Measurements from ENCODE around the gene TOPORS.
A peak's percentile ranks its signal among the peaks of the same experiment; 100 is the strongest.
"Not testable (repeated sequence)": the region's sequence is repeated elsewhere in the genome, so short reads cannot be mapped to it uniquely, and the experiment has no call there.

Gene TOPORS

DNA sequence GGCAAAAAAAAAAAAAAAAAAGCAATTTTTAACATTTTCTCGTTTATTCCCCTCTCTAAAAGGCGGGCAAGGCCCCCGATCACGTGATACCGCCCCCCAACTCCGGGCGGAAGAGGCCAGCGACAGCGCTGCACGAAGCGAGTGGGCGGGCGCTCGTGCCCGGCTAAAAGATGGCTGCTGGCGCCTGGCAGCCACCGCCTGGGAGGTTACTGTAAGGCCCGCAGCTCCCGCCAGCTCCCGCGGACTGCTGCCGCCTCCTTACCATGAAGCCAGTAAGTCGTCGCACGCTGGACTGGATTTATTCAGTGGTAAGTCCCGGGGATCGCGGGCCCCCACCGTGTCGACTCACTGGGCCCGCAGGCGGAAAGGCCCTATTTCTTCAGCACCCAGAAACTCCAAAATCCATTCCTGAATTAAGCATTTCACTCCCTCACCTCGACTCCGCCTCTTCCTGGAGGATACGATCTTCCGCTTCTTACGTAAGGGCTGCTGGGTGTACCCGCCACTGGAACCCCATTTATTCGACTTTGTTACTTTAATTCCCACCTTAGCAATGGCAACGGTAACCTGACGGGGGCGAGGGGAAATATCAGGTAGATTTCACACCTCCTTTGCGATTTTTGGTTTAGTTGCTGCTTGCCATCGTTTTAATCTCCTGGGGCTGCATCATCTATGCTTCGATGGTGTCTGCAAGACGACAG is at the start of gene TOPORS, which contains the start of gene SMIM27:
TOPORS (minus strand) TSS at position 415 of the 701 bp plus-strand sequence; CDS start at position 265, 150 bp downstream.
SMIM27 (plus strand) TSS at position 156 of the 701 bp plus-strand sequence; CDS start at position 264, 108 bp downstream.
- peak; percentile 75 to 86 for DNase-seq

DNA sequence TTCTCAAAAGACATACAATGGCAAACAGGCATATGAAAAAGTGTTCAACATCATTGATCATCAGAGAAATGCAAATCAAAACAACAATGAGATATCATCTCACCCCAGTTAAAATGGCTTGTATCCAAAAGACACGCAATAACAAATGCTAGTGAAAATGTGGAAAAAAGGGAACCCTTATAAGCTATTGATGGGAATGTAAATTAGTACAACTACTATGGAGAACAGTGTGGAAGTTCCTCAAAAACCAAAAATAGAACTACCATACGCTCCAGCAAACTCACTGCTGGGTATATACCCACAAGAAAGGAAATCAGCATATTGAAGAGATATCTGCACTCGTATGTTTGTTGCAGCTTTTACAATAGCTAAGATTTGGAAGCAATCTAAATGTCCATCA is 46.6 kb upstream of the TOPORS start:
- not testable (repeated sequence) for DNase-seq

DNA sequence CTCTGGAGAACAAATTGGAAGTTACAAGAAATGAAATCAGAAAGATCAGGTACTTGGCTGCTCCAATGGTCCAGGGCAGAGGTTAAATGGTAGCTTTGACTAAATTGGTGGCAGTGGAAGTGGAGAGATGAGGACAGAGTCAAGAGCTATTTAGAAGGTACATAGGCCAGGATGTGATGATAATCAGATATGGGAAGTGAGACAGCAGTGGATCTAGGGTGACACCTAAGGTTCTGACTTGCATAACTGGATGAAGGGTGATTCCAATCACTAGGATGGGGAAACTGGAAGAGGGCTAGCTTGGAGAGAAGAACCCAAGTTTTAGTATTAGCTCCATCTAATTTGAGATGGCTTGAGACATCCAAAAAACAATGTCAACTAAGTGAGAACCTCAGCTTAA is 44.5 kb upstream of the TOPORS start:
- no peak for DNase-seq

DNA sequence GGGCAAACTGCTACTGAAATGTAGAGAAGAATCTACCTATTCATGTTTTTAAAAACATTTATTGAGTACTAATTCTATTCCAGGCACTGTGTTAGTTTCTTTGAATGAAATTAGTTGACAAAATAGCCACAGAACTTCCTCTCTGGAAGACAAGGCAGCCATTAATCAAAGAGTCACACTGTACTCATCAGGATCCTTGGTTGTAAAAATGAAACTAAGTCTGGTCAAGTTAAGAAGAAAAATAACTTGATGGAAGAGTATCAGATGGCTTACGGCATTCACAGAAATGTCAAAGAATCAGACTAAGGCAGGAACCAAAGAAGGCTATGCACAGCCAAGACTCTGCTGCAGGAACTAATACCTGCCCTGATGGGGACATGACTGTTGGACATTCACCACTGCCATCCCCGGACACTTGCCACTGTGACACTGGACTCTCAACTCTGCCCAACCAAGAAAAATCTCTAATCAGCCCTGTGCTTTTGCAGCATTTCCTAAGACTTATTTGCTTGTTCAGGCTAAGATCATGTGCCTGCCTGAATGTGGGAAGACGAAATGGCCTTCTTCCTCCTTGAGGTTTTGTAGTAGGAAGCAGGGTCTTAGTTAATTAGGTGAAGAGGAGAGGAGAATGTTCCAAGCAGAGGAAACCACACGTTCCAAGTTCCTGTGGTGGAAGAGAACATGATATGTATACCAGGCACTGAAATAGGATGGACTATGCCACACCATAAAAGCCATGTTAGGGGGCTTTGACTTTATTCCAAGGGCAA is 43.9 kb upstream of the TOPORS start:
- no peak for DNase-seq

DNA sequence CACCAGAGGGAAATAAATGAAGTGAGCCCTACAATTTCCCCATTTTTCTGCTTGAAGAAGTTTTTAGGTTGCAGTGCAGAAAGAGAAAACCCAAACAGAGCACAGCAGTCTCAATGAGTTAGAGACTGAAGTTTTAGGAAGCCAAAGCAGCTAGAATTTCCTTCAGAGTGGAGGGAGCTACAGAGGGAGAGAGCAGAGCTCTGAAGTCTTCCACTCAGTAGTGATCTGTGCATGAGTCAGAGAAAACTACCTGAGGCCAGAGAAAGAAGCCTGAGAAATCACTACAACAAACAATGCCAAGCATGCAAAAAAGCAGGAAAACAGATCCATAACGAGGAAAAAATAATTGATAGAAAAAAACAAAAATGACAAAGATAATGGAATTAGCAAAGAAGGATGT is 38.5 kb upstream of the TOPORS start:
- DNase-seq, result no peak

DNA sequence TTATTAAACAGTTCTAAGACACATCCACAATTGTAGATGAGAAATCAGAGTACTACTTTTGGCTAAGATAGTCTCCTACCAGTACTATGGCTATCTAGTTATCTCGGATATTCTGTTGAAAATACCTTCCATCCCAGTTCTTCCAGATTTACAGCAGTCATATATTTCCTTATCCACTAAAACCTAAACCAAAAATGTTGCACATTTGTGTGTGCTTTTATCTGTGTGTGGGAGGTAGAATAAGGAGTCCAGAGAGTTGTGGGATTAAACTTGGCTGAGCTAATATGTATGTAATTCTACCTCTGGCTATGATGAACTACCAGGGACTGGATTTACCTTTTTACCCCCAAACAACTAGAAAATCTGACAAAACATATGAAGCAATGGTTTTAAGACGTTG is 38.1 kb upstream of the TOPORS start:
- DNase-seq, result no peak

DNA sequence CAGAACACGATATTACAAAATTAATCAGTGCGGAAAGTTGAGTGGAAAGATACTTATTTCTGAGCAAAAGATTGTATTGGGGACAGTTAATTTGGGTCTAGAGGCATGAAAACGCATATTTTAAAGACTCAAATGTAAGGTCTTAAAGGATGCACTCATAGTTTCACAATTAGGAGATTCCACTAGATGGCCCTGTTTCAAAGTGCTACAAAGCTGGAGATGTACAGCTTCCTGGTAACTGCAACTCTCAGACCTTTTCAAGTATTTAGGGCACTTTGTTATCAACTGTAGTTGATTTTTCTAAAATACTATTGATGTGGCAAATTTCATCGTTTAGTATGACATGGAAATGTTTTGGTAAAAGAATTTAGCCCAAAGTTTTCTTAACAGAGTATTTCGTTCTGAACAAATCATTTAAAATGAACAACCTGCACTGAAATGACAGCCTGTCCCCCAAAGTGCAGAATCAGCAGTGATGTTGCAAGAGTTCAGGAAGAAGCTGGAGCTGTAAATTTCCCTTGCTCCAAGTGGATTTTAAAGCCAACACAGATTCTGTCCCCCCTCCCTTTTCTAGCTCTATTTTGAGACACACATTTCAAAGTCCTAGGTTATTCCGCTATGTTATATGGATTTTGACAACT is 36.8 kb upstream of the TOPORS start:
- peak in 1 of 2 experiments; percentile 52 for DNase-seq

DNA sequence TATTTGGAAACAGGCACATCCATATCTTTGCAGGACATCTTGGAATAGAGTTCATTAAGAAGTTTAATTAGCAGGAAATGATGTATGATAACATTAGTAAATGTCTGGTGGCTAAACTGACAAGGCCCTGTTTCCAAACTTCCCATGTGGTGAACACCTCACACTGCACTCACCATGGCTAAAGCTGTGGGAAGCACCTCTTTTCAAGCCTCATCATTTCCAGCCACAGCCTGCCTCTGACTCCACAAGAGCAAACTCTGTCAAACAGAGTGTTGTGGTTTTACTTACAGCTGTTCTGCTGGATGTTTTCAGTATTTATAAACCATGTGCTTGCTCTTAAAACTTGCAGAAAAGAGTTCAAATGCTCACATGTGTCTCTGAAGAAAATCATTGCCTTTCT is 35.5 kb upstream of the TOPORS start:
- no peak for DNase-seq

DNA sequence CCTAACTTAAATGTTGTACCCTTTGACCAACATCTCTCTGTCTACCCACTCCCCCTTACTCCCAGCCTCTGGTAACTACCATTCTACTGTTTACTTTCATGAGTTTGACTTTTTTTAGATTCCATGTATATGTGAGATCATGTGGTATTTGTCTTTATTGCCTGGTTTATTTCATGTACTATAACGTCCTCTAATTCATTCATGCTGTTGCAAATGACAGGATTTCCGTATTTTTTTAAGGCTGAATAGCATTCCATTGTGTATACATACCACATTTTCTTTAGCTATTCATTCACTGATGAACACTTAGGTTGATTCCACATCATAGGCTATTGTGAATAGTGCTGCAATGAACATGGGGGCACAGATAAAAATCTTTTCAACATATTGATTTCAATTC is 32.4 kb upstream of the TOPORS start:
- DNase-seq, result no peak

DNA sequence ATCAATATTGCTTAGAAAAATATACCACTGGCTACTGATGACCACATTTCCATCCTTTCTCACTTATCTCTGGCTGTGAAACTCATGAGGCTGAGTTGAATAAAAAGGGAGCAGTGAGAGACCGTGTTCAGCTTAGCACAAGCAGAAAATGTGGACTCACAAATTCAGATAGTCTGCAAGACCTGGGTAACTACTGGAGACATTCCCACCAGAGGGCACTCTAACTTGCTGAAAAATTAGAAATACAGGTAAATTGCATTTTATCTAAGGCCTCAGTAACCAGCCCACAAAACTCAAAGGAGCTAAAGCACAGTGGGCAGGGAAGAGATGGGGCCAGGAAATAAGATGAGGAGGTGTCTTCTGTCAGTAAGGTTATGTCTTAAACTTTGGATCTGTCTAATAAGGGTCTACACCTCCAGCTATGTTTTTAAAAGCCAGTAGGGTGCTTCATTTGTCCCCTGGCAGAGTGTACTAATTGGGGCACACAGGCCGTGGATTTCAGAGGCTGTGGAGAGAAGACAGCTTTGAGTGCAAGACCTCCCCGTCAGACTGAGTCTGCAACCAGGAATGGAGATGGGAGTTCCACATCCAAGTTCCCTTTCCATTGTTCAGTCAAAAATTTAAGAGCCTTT is 29.2 kb upstream of the TOPORS start:
- peak; percentile 48 to 67 for DNase-seq

DNA sequence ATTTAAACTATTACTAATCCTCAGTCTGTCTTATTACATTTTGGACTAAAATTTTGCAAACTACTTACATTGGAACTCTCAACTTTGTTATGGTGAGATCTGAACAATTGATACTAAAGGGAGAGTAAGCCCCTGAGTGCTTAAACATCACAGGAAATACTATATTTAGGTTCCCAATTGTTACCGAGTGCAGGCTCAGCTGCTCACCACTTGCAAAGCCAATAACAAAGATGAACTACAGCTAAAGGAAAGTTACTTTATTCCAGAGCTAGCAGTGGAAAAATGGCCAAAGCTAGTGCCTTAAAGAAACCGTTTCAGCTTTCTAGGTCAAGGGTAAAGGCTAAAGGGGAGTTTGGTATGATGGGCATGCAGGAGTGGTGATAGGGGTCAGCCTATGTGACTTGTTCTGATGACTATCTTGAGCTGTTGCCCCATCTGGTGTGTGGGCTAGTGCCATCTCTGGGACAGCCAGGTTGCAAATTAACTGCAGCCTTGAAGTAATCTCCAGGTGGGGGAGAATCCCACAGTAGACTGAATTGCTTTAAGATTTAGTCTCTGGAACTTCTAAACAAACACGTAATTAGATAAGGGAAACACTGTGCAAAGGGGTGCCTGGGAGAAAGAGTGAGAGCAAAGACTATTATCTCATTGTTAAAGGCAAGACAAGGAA is 28.4 kb upstream of the TOPORS start:
- DNase-seq, result peak in 1 of 2 experiments; percentile 8

DNA sequence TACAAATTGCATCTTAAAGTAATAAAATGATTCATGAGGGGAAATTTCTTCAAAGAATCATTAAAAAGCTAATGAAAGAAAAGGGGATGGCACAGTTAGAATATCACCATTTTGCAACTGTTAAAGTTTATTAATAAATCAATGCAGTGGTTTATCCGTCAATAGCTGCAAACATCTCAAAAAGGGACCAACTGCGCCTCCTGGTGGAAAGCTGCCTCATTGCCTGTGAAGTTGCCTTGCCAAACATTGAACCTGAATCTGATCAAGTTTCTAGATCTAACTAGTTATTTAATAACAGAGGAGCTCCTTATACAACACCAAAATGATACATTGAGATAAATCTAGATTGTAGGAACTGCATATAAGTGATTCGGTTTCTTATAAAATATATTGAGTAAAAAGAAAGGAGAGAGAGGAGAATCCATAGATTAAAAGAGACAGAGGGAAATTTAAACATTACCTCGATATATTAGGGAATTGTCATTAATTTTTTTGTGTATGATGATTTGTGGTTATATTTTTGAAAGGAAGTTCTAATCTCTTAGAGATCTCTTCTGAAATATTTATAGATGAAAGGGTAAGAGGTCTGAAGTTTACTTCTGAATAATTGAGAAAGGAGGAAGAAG is 27.4 kb upstream of the TOPORS start:
- peak in 1 of 2 experiments; percentile 59 for DNase-seq

DNA sequence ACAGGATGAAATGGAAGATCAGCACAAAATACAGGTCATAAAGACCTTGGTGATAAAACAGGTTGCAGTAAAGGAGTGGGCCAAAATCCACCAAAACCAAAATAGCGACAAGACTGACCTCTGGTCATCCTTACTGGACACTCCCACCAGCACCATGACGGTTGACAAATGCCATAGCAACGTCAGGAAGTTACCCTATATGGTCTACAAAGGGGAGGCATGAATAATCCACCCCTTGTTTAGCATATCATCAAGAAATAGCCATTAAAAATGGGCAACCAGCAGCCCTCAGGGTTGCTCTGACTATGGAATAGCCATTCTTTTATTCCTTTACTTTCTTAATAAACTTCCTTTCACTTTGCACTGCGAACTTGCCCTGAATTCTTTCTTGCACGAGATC is 26.6 kb upstream of the TOPORS start:
- DNase-seq, result no peak

DNA sequence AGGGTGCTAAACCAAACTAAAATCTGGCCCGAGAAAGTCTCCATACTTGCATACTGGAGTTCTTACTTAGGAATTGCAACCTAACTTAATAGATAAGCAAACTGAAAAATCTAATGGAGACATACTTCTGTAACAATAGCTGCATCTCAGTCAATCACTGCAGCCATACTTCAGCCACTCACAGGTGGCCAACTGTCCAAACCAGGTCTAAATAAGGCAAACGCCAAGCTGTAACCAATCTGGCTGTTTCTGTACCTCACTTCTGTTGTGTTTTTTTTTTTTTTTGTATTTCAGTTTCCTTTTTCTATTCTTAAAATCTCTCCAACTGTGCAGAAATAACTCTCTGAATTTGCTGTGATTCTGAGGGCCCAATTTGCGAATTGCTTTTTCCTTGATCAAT is 24.9 kb upstream of the TOPORS start:
- DNase-seq, result no peak

DNA sequence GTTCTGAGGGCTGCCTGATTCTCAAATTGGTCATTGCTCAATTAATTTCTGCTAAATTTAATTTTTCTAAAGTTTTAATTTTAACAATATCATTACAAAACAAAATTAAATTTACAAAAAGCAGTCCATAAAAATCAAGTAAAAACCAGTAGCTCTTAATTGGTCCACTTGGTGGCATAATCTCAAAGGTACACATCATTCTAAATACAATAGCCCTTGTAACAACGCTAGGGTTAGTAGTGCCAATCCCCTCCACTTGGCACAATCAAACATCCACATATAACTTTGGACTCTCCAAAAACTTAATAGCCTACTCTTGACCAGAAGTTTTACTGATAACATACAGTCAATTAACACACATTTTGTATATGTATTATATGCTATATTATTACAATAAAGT is 22.5 kb upstream of the TOPORS start:
- DNase-seq, result no peak

DNA sequence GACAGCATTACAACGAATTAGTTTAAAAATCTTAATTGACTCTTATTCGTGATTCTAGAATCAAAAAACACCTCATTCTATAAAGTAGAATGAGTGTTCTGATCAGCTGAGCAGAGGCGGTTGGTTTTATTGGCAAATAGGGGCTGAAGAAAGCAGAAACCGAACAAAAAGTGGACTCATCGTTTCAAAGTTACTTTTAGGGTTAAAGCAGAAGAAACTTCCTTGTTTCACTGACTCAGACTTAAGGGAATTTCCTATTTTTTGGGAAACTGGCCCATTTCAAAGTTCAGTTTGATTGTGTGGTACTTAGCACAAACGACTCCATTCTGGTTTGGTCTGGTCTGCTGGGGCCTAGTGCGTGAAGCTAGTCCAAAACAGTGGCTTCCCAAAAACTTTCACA is 21.4 kb upstream of the TOPORS start:
- DNase-seq, result no peak

DNA sequence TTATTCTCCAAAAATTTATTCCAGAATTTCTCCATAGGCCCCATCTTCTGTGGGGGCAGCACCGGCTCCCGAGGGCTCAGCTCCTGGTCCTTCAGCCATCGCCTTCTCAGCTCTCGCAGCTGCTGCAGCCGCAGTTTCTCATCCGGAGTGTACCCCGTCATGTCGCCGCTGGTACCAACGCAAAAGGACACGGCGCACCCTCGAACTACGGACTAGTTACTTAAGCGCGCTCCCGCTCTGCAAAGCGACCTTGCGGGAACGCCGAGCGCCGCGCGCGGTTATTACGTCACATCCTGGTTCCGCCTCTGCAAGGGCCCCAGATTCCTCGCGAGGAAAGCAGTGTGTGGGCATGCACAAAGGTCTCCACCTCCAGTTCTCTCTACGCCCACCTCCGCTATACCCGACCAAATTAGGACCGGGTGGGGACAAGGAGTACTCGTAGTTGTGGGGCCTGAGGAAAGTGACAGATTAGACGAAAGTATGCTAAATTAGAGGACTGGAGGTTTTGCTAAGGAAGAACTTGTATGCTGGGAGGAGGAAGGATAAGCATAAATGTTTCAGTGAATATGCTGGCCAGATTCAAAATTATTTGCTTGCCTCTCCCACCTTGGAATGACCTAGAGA is 20.6 kb upstream of the TOPORS start, which contains the start of gene NDUFB6:
NDUFB6 (minus strand) TSS at position 260 of the 624 bp plus-strand sequence; CDS start at position 161, 99 bp downstream.
- DNase-seq, result peak; percentile 77 to 94

DNA sequence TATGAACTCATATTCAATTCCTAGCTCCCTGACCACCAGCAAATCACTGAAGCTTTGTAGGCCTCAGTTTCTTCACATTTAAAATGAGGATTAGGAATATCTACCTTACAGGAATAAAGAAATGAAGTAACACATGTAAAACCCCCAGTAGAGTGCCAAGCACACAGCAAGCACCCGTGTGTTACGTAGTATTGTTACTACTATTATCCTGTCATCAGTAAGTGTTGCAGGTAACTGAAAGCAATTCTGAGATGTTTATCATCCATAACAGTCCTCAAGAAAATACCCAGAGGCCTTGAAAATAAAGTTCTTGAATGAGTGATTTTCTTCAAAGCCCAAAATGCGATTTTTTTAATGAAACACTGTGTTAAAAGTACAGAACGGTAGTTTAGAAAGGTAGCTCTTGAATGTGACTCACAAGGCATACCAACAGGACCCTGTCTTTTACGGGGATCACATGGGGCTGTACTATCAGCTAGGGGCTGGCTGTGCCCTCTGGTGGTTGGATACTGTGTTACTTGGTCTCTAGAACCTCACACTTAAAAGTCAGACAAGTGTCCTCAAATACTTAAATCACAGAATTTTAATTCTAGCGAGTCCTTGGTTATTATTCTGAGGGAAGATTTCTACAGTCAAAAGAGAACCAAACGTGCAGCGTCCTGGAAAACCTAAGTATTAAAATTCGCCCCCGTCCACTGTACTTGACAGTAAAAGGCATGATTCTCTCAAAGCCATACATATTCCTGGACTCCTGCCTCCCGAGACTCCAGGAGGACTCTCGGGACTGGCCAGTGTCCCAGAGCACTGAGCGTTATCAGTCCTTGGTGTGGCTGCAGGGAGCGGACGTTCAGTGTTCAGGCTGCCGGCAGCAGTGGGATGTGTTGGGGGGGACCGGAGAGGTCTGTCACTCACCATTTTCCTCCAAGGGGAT is 19.8 kb upstream of the TOPORS start:
- DNase-seq, result peak; percentile 42 to 67

DNA sequence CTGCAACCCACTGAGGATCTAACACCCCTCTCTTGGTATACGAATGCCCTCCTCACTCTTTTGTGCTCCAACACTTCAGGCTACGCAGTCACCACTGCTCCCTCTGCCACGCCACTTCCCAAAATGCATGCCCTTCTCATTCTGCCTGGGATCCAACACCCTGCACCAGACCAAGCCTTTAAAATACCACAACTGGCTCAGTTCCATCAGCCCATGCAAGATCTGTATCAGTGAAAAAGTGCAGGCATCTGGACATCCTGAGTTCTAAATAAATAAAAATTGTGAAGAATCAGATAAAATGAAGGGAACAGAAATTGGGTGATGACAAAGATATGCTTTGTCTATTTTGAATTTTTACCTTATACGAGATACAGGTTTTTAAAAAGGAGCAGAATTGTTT is 17.9 kb upstream of the TOPORS start:
- no peak for DNase-seq

DNA sequence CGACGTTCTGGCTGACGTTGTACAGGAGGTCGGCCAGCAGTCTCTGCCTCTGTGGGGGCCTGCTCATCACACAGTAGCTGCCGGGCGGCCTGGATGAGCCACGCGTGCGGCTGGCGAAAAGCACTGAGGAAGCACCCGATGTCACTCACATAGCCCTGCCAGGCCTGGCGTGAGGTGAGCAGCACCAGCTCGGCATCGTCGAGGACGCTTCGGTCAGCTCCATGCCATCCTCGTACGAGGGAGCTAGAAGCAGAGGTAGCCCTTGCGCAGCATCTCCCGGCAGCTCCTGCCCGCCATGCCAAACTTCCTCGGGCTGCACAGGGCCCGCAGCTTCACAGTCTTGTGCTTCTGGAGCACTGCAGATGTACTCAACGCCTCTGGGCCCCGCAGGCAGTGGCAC is 14.4 kb upstream of the TOPORS start:
- DNase-seq, result no peak
